ENCODE data around the gene PEX10. TPM values are rescaled to one million over a fixed set of nuclear protein-coding genes. Genes with fewer than 3 reads are reported as not detected.

The PEX10 gene
- total RNA-seq, 1 donor from 2014 or later = 26.5 TPM

DNA sequence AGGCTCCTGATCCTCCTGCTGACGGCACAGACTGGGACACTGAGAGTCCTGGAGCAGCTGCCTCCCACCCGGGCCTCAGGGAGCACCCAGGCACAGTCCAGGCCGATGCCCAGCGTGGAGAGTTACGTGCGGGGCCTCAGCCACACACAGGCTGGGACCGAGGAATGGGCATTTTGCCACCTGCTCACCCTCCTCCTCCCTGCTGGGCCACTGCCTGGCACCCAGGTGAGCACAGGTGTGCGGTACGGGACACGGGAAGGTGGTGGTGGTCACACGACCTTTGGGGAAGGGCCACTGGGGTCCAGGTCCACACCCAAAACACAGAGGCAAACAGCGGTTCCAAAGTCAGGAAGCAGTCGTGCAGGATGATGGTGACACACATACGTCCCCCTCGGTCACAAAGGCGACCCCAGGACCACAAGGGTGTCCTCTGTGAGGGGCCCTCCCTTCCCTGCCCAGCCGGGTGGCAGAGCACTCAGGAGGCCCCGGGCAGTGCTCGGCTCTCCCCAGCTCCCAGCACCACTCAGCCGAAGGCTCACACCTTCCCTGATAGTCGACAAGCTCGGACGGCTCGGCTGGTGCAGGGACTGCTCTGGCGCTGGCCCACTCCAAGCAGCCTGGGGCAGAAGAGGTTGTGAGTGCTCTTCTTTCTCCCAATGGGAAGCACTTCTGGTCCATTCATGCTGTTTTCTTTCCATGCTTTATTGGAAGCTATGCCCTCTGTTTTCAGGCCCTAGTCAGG, 35.3 kb downstream of the PEX10 start:
- TF ChIP-seq, protein P1, sequence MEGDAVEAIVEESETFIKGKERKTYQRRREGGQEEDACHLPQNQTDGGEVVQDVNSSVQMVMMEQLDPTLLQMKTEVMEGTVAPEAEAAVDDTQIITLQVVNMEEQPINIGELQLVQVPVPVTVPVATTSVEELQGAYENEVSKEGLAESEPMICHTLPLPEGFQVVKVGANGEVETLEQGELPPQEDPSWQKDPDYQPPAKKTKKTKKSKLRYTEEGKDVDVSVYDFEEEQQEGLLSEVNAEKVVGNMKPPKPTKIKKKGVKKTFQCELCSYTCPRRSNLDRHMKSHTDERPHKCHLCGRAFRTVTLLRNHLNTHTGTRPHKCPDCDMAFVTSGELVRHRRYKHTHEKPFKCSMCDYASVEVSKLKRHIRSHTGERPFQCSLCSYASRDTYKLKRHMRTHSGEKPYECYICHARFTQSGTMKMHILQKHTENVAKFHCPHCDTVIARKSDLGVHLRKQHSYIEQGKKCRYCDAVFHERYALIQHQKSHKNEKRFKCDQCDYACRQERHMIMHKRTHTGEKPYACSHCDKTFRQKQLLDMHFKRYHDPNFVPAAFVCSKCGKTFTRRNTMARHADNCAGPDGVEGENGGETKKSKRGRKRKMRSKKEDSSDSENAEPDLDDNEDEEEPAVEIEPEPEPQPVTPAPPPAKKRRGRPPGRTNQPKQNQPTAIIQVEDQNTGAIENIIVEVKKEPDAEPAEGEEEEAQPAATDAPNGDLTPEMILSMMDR (conservative IDR thresholded peaks at IDR 0.05; ENCODE audit: low read depth, low read length) = no peak
- no peak for DNase-seq (ENCODE audit: low read depth)
- no peak overlapping the region for H3K4me3 ChIP-seq (ENCODE audit: low read depth, low read length)

DNA sequence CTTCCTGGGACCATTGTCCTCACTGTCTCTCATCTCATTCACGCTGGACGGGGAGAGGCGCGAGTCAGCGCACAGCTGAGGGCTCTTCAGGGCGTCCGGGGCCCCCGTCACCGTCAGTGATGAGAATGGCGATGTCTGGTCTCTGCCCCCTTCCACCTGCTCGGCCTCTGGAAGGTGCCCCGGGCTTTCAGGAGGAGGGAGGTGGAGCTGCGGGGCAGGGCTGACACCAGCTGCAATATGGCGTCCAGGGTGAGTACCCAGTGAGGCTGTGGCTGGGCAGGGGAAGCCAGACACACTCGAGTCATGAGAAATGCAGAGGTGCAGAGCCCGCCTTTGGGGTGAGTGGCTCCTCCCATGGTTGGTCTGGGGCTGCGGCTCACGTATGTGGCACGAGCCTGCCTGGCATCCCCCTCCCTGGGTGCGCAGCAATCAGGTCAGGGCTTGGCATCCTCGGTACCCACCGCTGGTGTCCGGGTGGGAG, 36.1 kb downstream of the PEX10 start:
- TF ChIP-seq, protein P1 (conservative IDR thresholded peaks at IDR 0.05; ENCODE audit: low read depth, low read length) = no peak
- no peak overlapping the region for H3K4me3 ChIP-seq (ENCODE audit: low read depth, low read length)
- no peak for DNase-seq (ENCODE audit: low read depth)

DNA sequence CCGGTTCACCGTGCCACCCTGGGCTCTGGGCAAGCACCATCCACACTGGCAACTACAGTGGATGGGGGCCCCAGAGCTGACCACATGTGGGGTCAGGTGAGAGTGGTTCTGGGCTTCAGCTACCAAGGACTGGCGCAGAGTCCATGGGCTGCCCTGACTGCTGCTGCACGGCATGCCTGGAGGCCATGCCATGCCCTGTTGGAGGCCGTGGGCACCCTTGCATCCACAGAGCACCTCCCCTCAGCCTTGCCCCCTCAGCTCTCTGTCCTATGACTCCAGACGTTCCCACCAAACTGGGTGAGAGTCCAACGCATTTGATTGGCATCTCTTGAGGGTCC, 36.5 kb downstream of the PEX10 start:
- no peak overlapping the region for H3K4me3 ChIP-seq (ENCODE audit: low read depth, low read length)
- DNase-seq (ENCODE audit: low read depth) = no peak
- TF ChIP-seq, protein P1 (conservative IDR thresholded peaks at IDR 0.05; ENCODE audit: low read depth, low read length) = no peak

DNA sequence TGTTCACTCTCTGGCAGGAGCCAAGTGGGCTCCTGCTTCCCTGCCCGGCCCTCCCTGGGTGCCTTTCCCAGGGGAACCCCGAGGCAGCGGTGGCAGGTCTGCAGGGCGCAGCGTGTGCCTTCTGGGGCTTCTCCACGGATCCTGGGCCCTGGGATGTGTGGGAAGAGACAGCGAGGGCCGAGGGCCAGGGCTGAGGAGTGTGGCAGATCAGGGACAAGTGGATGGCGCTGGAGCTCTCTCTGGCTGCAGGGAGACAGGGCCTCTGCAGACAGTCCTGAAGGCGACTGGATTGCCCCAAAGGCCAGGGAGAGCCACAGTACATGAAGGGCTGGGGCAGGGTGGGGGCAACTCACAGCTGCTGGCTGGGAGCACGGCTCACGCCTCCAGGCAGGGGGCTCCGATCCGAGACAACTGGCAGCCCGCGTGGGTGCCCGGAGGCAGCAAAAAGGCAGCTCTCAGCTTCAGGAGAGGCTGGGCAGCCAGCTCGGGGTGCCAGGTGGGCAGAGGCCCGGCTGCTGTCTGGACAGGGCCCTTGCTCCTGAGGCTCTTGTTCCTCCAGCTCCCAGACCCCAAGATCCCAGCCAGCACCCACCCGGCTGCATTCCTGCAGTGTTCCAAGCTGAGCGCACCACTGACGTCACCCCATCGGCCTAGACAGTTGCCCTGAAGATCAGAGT, 37.0 kb downstream of the PEX10 start:
- no peak overlapping the region for H3K4me3 ChIP-seq (ENCODE audit: low read depth, low read length)
- DNase-seq (ENCODE audit: low read depth) = no peak
- TF ChIP-seq, protein P1 (conservative IDR thresholded peaks at IDR 0.05; ENCODE audit: low read depth, low read length) = no peak

DNA sequence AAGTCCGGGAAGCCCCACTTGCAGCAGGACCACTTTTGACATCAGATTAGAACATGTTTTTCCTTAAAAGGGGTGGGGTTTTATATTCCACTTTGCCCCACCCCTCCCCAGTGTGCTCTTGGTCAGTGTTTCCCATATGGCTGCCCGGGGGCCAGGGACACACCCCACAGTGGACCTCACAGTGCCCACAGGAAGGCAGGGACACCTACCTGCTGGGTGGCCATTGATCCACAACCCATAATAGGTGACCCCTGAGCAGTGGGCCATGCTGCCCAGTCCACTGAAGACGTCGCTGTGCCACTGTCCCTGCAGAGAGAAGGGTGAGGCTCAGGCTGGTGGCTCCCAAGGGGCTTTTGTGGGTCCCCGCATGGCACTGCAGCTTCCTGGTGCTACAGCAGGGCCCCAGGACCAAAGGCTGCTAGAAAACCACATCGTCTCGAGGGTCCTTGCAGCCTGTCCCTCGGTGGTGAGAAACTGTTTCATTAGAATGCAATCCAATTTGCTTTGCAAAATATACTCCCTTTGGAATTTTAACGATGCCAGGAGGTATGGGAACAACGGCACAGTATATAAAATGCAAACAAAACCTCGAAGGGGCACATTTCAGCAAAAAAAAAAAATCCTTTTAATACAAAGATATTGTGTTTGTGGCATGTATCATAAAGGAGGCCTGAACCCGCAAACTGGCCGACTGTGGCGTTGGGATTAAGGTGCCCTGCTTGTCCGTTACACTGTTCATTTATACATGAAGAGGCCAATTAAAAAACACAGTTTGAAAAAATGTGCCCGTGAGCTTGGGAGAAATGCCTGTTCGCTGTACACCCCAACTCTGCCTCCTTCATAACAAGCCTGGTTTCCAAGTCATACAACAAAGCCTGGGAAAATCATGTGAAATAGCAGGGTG, 37.9 kb downstream of the PEX10 start:
- TF ChIP-seq, protein P1 (conservative IDR thresholded peaks at IDR 0.05; ENCODE audit: low read depth, low read length) = no peak

DNA sequence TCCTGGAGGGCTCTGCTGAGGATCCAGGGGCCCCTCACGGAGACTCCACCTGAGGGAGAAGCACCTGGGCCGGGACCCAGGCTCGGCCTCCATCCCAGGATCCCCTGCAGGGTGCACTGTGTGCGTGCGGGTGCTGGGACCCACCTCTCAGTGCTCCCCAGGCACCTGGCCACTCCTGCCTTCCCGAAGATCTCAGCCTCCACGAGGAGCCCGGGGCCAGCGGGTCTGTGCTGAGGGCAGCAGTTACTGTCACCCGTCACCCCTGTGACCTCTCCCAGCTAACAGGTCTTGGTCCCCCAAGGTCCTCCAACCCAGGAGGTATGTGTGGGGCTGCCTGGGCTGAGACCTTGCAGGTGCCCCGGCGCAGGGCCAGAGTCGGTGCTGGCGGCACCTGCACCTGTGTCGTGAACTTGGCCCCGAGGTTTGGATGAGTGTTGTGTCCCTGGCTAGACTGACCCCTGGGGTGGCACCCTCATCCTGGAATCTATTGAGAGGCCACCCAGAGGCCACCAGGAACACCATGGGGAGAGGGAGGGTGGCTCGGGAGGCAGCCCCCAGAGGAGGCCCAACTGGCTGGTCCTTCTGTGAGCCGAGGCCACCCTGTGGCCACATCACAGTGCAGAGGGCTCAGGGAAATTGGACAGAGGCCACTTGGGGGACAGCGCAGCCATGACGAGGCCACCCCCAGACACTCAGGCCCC, 38.7 kb downstream of the PEX10 start:
- TF ChIP-seq, protein P1 (conservative IDR thresholded peaks at IDR 0.05; ENCODE audit: low read depth, low read length) = peak; percentile 16
- no peak for DNase-seq (ENCODE audit: low read depth)
- no peak overlapping the region for H3K4me3 ChIP-seq (ENCODE audit: low read depth, low read length)

More for the DNA sequence above, 37.9 kb downstream of the PEX10 start:
- H3K4me3 ChIP-seq (ENCODE audit: low read depth, low read length) = no peak overlapping the region
- DNase-seq (ENCODE audit: low read depth) = no peak

All from epithelial cell of proximal tubule (primary cell).